NCI-H2081 (cell line): ENCODE measurements around the gene KCNJ16.
"Not testable (repeated sequence)": the region's sequence is repeated elsewhere in the genome, so short reads cannot be mapped to it uniquely, and the experiment has no call there.

Source experiments
- DNase-seq, 2 experiments: peaks; one replicate each; lab custom pipeline; 2025; lab: John Stamatoyannopoulos, UW

The KCNJ16 gene

DNA sequence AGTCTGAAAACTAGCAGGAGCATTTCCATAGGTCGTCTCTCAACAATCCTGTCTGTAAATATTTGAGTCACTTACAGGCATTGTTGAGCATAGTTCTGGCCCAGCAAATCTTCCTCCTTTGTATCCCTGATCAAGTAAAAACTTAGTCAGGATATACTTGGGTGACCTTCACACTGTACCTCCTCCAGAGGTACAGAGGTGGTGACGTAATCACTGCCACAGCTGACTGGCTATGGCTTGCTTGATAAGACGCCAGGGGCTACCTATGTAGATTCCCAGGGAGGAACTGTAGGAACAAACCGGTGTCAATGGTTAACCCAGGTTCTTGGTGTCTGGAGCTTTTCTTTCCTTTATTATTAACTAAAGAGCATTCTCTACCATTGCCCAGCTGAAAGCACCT lies at the start of gene KCNJ16:
Gene KCNJ16, plus strand, starts transcription at position 270 of the 400 bp plus-strand sequence. CDS start 56,863 bp downstream, outside the sequence.
- DNase-seq = peak in 1 of 2 experiments; percentile 67

DNA sequence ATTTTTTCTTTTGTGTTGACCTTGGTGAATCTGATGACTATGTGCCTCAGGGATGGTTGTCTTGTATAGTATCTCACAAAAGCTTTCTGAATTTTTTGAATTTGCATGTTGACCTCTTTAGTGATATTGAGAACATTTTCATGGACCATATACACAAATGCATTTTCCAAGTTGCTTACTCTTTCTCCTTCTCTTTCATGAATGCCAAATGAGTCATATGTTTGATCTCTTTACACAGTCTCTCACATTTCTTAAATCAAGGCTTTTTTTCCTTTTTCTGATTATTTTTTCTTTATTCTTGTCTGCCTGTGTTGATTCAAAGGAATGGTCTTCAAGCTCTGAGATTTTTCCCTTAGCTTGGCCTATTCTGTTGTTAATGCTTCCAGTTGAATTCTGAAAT lies 46.6 kb upstream of the KCNJ16 start:
- DNase-seq = no peak

DNA sequence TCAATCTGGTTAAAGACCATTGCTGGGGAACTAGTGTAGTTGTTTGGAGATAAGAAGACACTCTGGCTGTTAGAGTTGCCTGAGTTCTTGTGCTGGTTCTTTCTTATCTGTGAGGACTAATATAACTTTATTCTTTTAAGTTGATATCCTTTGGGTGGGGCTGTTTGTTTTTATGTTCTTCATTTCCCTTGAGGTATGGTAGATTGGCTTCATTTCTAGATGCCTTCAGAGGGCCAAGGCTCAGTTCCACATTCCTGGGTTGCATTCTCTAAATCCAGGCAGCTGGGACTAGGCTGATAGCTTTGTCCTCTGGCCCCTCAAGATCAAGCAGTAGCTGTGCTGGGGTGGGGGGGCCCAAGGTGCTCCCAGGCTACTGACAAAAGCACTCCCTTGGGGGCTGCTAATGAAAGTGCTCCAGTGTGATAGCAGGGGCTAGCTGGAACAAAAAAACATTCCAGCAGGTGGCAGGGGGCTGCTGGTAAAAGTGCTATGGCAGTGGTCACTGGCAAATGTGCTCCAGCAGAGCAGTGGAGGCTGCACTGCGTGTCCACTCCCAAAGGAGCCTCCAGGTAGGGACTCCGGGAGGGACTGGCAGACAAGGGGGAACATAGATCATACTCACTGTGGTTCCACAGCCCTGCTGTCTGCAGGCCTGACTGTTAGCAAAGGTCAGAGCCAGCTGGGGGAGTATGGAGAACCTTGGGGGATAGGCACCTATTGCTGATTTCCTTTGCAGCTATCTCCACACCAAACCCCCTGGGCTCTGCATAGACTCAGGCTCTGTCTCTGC lies 45.9 kb upstream of the KCNJ16 start:
- DNase-seq = no peak

DNA sequence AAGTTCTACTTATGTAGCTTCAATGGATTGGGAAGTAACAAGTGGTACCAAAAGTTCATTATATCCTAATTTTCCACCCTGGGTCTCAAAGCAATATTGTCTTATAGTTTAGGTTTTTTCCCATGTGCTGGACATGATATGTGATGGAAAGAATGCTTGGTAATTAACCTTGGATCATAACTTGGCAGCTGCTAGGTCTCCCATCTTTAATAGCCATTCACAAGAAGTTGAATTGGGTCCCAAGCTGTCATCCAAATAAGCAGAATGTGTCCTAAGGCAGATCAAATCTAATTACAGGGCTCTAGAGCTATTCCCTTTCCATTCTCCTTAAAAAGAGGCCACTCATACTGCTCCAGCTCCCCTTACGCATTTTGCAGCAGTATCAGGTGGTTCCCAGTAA lies 44.7 kb upstream of the KCNJ16 start:
- DNase-seq = no peak

DNA sequence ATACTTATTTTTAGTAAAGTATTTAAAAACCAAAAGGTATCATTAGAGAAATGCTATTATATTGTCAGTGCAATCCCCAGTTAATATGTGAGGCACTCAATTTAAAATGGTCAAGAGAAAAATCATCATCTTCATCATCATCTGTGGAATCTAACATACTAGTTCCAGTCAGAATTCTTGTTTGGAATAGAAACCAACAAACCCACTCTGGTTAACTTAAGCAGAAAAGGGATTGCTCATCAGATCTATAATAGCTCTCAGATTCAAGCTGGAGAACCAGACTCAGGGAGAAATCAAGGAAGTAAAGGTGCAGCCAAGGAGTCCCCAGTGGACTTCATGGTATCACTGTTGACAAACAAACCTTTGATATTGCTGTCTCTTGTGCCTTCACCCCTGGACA lies 43.7 kb upstream of the KCNJ16 start:
- no peak for DNase-seq

DNA sequence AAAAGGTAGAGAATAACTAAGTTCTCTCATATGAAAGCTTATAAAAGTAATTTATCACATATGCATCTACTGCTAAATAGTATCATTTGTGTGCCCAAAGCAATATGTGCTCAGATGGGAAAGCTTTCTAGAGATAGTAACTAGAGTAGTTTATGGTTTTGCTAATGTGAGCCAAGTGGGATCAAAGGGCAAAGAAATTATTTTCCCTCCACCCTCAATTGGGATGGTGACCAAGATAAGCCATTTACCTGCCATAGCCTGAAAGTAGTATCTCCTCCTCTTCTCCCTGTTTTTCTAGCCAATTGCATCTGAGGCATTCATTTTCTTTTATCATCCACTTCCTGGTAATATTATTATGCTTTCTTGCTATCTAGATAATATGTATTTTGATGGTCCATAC lies 41.9 kb upstream of the KCNJ16 start:
- DNase-seq = no peak

DNA sequence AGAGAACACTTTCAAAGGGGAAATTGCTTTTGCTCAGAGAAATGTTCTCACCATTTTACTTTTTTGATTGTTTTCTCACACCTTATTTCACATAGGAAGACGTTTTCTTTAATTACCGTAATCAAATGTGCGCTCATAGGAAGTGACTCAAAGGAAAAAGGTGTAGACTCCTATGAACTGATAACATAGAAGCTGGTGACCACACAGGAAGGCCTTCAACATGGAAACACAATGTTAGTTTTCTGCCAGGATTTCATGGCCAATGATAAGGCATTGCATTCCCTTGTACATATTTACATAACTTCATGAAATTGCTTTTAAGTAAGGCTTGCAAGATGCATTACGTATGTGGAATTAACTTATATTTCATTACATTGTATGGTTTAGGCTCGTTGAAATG lies 40.9 kb upstream of the KCNJ16 start:
- DNase-seq = no peak

DNA sequence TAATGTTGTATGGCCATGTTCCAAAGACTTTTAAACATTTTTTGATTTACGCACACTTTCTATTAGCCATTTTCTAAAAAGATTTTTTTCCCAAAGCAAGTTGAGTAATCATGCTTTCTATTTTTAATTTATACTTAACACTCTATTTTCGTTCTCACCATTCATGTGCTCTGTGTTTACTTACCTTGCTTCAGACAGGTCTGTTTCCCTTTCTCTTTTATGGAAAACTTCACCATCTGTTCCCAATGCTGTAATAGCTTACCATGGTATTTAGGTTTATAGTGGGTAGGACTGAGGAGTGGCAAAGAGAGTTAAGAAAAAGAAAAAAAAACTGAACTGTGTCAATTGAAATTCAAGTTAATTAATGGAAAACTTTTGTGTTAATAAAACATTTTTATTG lies 37.5 kb upstream of the KCNJ16 start:
- DNase-seq = peak in 1 of 2 experiments; percentile 67

DNA sequence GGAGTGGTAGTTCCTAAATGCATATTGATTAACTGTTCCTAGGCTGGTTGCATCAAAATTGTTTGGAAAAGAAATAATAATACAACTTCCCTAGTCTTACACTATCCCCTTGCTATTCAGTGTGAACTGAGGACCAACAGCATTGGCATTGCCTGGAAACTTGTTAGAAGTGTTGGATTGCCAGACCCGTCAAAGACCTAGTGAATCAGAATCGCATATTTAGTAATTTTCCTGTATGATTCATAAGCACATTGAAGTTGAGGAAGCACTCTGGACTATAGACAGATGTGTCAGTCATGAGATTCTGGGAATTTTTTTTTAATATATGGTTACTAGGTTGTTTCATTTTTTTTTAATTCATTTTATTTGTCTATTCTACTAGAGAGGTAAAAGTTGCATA lies 34.7 kb upstream of the KCNJ16 start:
- DNase-seq = no peak

DNA sequence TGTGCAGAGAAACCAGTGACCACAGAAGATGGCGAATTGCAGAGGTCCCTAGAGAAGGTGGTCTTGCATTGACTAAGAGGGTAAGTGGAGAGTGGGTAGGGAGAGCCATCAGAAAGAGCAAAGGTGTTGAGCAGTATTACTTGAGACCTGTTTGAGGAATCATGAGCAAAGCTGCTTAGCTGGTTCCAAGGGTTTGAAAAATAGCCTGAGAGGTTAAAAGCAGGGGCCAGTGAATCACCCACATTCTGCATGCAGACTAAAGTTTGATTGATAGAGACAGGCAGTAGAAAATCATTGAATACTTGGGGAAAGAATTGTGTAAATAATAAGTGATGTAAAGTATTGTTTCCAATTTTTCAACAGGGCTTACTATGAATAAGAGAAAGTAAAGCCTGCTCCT lies 34.0 kb upstream of the KCNJ16 start:
- no peak for DNase-seq

DNA sequence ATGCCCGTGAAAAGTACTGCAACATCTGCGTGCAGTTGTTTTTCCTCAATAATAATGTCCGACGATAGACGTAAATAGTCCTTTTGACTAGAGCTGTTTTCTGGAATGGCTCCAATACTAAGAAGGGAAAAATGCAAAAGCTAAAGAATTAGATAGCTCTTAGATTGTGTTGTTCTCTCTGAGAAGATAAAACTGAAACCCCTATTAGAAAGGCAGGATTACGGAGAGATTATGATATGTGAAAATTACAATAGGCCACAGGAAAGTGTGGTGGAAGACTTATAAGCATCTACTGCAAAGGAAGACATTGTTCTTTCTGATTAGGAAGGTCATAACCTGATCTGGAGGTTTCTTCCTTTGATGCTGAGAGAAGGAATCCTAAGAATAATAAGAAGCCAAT lies 33.5 kb upstream of the KCNJ16 start:
- DNase-seq = no peak

DNA sequence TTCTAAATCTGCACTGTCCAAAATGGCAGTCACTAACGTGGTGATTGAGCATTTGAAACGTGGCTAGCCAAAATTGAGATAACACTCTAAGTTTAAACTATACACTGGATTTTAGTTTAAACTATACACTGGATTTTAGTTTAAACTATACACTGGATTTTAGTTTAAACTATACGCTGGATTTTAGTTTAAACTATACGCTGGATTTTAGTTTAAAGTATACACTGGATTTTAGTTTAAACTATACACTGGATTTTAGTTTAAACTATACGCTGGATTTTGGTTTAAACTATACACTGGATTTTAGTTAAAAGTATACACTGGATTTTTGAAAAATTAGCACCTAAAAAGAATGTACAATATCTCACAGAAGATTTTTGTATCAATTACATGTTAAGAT lies 29.2 kb upstream of the KCNJ16 start:
- DNase-seq = not testable (repeated sequence)

DNA sequence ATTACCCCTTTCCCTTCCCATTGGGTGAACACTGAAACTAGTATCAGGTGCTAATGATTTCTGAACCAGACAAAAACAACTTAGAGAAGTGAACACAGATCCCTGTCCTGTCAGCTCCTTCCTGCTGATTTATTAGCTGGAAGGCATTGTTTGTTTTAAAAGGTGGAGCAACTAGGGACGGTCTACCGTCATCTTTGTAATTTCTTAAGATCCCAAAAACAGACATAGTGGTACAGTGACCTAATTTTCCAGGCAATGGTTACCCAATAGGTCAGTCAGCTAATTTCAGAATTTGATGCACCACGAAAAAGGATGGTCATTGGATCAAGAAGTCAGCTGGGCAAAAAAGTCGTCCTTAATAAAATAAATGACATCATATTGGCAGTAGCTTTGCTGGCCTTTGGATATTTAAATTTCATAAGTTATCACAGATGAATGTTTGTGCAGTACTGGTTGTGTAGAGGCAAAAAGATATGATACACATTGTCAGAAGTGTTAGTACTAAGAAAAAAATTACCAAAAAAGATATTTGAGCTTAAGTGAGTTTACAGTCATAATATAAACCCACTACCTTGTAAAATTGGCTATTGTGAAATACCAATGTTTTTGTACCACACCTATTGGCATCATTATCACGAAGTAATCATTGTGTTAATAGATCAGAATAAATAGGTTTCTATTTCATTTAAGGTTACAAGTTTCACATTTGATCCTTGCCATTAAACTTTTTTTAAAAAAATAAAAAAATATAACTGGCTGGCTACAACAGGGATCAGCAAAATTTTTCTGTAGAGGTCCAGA lies 27.2 kb upstream of the KCNJ16 start:
- DNase-seq = no peak

DNA sequence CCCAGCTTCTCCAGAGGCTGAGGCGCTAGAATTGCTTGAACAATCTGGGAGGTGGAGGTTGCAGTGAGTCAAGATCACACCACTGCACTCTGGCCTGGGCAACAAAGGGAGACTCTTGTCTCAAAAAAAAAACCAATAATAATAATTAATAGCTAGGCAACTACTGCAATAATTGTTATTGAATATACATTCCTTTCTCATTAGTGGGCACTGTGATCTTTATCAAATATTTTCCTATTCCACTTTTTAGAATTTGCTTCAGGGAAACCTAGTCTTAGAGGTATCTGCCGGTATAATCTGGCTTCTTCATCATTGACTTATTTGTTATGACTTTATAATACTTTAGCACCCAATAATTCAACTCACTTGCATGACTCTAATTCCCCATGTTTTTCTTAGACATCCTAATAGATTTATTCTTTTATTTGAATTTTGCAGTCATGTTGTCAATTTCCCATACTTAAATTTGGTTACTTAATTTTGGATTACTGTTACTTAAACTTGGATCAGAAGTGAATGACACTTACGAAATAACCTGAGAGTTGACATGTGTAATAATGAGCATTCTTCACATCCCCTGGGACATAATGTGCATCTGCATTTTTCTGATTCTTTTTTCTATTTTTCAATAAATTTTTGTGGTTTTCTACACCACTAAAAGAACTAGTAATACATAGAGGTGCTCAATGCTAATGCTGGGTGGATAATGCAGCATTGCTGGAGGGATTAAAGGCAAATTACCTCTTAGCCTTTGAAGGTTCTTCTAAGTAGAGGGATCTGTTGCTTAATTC lies 25.0 kb upstream of the KCNJ16 start:
- DNase-seq = no peak

DNA sequence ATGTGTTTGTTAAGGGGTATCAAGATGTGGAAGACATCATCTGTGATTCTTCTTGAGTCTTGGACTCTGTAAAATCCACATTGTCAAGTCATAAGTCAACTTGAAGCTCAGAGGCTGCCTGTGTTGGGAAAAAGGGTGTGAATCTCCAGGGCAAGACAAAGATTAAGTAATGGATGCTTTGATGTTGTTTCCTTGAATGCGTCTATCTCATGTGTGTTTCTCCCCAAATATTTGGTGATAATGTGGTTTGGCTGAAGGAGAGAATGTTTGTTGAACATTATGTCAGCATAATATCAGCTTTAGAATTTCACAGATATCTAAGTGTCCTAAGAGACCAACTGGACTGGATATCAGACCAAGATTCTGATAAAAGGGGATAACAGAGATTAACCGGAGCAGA lies 24.1 kb upstream of the KCNJ16 start:
- no peak for DNase-seq

DNA sequence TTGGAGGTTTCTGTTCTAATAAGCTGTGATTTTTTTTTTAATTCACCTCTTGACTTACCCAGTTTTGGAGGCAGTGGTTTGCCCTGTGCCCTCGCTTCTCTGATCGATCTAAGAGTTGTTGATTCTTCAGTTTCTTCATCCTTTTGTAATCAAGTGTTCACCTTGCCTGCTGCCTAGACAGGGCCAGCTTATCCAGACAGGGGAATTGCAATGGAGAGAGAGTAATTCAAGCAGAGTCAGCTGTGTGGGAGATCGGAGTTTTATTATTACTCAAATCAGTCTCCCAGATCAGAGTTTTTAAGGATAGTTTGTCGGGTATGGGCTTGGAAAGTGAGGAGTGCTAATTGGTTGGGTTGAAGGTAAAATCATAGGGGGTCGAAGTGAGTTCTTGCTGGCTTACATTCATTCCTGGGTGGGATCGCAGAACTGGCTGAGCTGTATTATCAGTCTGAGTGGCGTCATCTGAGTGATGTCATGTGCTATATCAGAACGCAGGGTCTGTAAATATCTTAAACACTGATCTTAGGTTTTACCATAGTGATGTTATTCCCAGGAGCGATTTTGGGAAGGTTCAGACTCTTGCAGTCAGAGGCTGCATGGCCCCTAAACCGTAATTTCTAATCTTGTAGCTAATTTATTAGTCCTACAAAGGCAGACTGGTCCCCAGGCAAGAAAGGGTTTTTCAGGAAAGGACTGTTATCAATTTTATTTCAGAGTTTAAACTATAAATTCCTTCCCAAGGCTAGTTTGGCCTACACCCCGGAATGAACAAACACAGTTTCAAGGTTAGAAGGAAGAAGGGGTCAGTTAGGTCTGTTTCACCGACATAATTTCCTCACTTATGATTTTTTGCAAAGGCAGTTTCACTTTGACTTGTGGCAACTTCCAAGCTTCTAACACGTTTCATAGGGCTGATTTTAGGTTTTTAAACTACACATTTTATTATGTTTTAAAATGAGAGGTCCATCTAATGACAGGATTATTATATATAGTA lies 21.5 kb upstream of the KCNJ16 start:
- DNase-seq = no peak

DNA sequence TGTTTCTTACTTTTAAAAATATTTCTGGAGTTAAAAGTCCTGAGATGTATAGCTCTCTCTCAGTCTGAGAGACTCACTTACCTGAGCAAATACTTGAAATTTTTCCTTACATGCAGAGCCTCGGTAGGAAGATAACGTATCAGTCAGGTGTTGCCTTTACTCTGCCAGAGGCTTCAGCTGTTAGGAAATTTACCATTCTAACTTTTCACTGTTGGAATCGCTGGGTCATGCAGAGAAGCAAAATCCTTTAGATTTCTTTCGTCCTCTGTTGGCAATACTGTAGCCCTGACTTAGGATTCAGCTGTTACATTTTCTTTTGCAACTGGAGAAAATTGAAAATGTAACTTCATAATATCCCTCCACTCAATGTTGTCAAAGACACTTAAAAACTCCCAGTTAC lies 20.0 kb upstream of the KCNJ16 start:
- no peak for DNase-seq

DNA sequence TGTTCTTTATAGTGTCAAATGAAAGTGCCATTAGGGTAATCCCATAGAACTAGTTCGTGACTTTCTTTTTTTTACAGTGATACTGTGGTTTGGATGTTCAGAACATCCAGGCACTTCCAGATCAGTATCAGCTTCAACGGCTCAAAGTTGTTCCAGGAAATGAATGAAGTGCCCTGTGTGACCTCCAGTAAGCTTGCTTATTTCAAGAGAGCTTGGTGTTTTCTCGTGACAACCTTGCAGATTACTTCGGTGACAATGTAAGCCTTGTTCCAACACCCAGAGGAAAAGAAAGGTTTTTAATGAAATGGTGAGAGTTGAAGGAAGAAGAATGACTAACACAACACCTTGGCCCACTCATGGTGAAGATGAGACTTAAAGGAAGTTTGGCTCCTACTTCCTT lies 16.0 kb upstream of the KCNJ16 start:
- no peak for DNase-seq

DNA sequence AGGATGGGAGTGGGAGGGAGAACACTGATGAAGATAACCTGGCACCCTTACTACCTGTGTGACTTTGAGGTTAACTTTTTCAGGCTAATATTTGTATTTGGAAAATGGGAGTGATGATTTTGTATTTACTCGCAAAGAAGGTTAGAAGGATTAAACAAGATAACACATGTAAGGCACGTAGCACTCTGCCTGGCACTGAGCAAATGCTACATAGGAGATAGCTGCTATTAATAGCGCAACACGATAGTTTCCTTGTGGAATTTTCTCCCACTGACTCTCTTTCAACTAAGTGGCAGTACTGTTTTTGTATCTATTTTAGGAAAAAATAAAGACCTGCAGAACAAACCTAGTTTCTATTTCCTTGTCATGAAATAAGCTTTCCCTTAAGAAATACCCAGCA lies 15.4 kb upstream of the KCNJ16 start:
- DNase-seq = no peak

DNA sequence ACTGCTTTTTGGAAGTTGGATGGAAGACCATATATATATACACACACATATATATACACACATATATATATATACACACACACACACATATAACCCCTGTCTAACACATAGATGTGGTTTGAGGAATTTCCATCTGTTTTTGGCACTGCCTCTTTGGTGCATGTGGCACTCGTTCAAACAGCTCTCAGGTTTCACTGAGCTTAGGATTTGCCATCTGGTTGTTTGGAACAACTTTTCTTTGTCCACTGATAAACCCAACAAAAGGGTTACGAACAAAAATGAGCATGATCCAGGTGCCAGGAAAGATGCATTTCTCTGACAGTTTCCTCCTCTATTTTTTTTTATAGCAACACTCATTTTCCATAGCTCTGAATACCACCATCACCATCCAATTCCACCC lies 14.6 kb upstream of the KCNJ16 start:
- peak in 1 of 2 experiments; percentile 32 for DNase-seq

DNA sequence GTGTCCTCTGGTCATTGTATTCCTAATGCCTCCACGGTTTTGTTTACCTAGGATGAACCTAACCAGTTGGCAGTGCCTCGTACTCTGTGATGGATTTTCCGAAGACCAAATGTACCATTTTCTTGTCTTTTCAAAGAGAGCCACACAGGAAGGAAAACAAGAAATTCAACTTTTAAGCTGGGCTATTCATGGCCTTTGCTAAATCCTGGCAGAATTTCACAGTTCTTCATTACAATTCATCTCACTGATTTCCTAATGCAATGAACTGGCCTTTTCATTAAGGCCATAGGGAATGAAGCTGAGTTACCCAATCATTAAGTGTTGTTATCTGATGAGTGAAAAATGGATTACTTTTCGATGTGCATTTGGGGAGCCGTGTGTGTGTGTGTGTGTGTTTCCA lies 7.9 kb upstream of the KCNJ16 start:
- no peak for DNase-seq
